Esophagus muscularis mucosa (tissue), 4 donors: ENCODE results near the gene C2orf69.

Source experiments
- EP300 ChIP-seq: sonication (generic); formaldehyde crosslinking; IDR thresholded peaks from one replicate; pipeline ENCODE4 v1.6.1; 2017; ENCODE audit warnings: antibody characterized with exemption
- POLR2A ChIP-seq: fragments of 450-650 bp; IDR thresholded peaks from one replicate; pipeline ENCODE4 v1.6.1; 2017; ENCODE audit warnings: antibody characterized with exemption, moderate library complexity, mild to moderate bottlenecking, low read depth
- TF ChIP-seq, protein P1 (sequence below), 3 experiments: fragments of 200-600 bp in 2 of 3; fragments of 450-650 bp in 1 of 3; sonication (generic) in 2 of 3; IDR thresholded peaks; one replicate each; pipeline ENCODE4 v1.5.1; 2017 to 2019; ENCODE audit warnings: antibody characterized with exemption in 3 of 3, mild to moderate bottlenecking in 2 of 3, moderate library complexity in 1 of 3

DNA sequence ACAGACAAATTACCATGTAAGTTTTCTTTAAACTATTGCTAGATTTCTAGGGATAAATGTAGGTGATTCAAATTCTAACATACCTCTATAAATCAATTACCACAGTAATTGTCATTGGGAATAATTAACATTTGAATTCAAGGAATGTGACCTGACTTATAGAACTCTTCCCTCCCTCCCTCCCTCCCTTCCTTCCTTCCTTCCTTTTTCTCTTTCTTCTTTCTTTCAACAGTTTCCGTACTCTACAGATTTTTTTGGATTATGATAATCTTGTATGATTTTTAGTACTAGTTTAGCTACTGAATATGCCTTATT, 41.9 kb upstream of the C2orf69 start:
- TF ChIP-seq, protein P1, sequence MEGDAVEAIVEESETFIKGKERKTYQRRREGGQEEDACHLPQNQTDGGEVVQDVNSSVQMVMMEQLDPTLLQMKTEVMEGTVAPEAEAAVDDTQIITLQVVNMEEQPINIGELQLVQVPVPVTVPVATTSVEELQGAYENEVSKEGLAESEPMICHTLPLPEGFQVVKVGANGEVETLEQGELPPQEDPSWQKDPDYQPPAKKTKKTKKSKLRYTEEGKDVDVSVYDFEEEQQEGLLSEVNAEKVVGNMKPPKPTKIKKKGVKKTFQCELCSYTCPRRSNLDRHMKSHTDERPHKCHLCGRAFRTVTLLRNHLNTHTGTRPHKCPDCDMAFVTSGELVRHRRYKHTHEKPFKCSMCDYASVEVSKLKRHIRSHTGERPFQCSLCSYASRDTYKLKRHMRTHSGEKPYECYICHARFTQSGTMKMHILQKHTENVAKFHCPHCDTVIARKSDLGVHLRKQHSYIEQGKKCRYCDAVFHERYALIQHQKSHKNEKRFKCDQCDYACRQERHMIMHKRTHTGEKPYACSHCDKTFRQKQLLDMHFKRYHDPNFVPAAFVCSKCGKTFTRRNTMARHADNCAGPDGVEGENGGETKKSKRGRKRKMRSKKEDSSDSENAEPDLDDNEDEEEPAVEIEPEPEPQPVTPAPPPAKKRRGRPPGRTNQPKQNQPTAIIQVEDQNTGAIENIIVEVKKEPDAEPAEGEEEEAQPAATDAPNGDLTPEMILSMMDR (IDR thresholded peaks at IDR 0.05): no peak
- TF ChIP-seq EP300: no peak
- TF ChIP-seq POLR2A: no peak
